ENCODE results near the gene STAT1. TPM values are rescaled to one million over a fixed set of nuclear protein-coding genes. Genes with fewer than 3 reads are reported as not detected.

The STAT1 gene
- total RNA-seq, 1 donor from 2014 or later: 76.5 TPM

GRCh38 chr2:191001624-191002023, 12.3 kb downstream of the STAT1 start:
- H3K4me1 Mint-ChIP-seq (ENCODE audit: unreplicated experiment): no peaks in the 10 kb centered on the region
- peaks cover 64% of the 10 kb centered on the region for H3K36me3 Mint-ChIP-seq (ENCODE audit: unreplicated experiment)
- no peak for TF ChIP-seq CTCF (IDR thresholded peaks at IDR 0.05)
- no peaks in the 10 kb centered on the region for H3K27me3 Mint-ChIP-seq (ENCODE audit: unreplicated experiment)
- no peak overlapping the region for H3K27ac Mint-ChIP-seq (ENCODE audit: unreplicated experiment)
- no peak for DNase-seq (ENCODE audit: extremely low spot score, unreplicated experiment)
- no peak overlapping the region for H3K4me3 Mint-ChIP-seq (ENCODE audit: unreplicated experiment)
- no peaks in the 10 kb centered on the region for H3K9me3 Mint-ChIP-seq (ENCODE audit: unreplicated experiment)

- Mint-ChIP-seq H3K36me3 (ENCODE audit: unreplicated experiment) (peaks cover 65% of the 10 kb centered on the region), H3K4me3 (ENCODE audit: unreplicated experiment) (no peak overlapping the region), H3K27ac (ENCODE audit: unreplicated experiment) (no peak overlapping the region), H3K27me3 (ENCODE audit: unreplicated experiment) (no peaks in the 10 kb centered on the region), H3K9me3 (ENCODE audit: unreplicated experiment) (no peaks in the 10 kb centered on the region), H3K4me1 (ENCODE audit: unreplicated experiment) (no peaks in the 10 kb centered on the region)
- no peak for TF ChIP-seq CTCF (IDR thresholded peaks at IDR 0.05)
- no peak for DNase-seq (ENCODE audit: extremely low spot score, unreplicated experiment)
Observed at GRCh38 chr2:191001032-191001431, 12.9 kb downstream of the STAT1 start.

- H3K4me1 Mint-ChIP-seq (ENCODE audit: unreplicated experiment): no peaks in the 10 kb centered on the region
- TF ChIP-seq CTCF (IDR thresholded peaks at IDR 0.05): no peak
- DNase-seq (ENCODE audit: extremely low spot score, unreplicated experiment): no peak
- no peak overlapping the region for H3K4me3 Mint-ChIP-seq (ENCODE audit: unreplicated experiment)
- H3K36me3 Mint-ChIP-seq (ENCODE audit: unreplicated experiment): peaks cover 71% of the 10 kb centered on the region
- no peak overlapping the region for H3K27ac Mint-ChIP-seq (ENCODE audit: unreplicated experiment)
- no peaks in the 10 kb centered on the region for H3K27me3 Mint-ChIP-seq (ENCODE audit: unreplicated experiment)
- no peaks in the 10 kb centered on the region for H3K9me3 Mint-ChIP-seq (ENCODE audit: unreplicated experiment)
Observed at GRCh38 chr2:190999949-191000665, 13.9 kb downstream of the STAT1 start.

GRCh38 chr2:190999058-190999457, 14.9 kb downstream of the STAT1 start:
- no peak for DNase-seq (ENCODE audit: extremely low spot score, unreplicated experiment)
- Mint-ChIP-seq H3K4me3 (ENCODE audit: unreplicated experiment) (no peak overlapping the region), H3K36me3 (ENCODE audit: unreplicated experiment) (peaks cover 69% of the 10 kb centered on the region), H3K4me1 (ENCODE audit: unreplicated experiment) (no peaks in the 10 kb centered on the region), H3K27me3 (ENCODE audit: unreplicated experiment) (no peaks in the 10 kb centered on the region), H3K9me3 (ENCODE audit: unreplicated experiment) (no peaks in the 10 kb centered on the region), H3K27ac (ENCODE audit: unreplicated experiment) (no peak overlapping the region)
- no peak for TF ChIP-seq CTCF (IDR thresholded peaks at IDR 0.05)

- Mint-ChIP-seq H3K36me3 (ENCODE audit: unreplicated experiment) (peaks cover 66% of the 10 kb centered on the region), H3K4me1 (ENCODE audit: unreplicated experiment) (no peaks in the 10 kb centered on the region), H3K27ac (ENCODE audit: unreplicated experiment) (no peak overlapping the region), H3K4me3 (ENCODE audit: unreplicated experiment) (no peak overlapping the region), H3K27me3 (ENCODE audit: unreplicated experiment) (no peaks in the 10 kb centered on the region), H3K9me3 (ENCODE audit: unreplicated experiment) (no peaks in the 10 kb centered on the region)
- no peak for DNase-seq (ENCODE audit: extremely low spot score, unreplicated experiment)
- no peak for TF ChIP-seq CTCF (IDR thresholded peaks at IDR 0.05)
Observed at GRCh38 chr2:190997526-190998113, 16.4 kb downstream of the STAT1 start.
